Ishikawa (cell line): Measurements from ENCODE around the gene G6PC2.

Experiments used
- CEBPB ChIP-seq: IDR thresholded peaks from 2 replicates; pipeline ENCODE4 v1.6.1; 2012
- CREB1 ChIP-seq: IDR thresholded peaks from 2 replicates; pipeline ENCODE4 v1.6.1; 2012; ENCODE audit warnings: low read depth
- EGR1 ChIP-seq: IDR thresholded peaks from 2 replicates; pipeline ENCODE4 v1.6.1; 2012
- EP300 ChIP-seq: IDR thresholded peaks from 2 replicates; pipeline ENCODE4 v1.6.1; 2012; ENCODE audit warnings: borderline replicate concordance
- FOXM1 ChIP-seq: IDR thresholded peaks from 2 replicates; pipeline ENCODE4 v1.6.1; 2012; ENCODE audit warnings: low read depth, borderline replicate concordance
- NFIC ChIP-seq: IDR thresholded peaks from 2 replicates; pipeline ENCODE4 v1.6.1; 2012
- RAD21 ChIP-seq: IDR thresholded peaks from 2 replicates; pipeline ENCODE4 v1.6.1; 2012; ENCODE audit warnings: low read depth
- TAF1 ChIP-seq: IDR thresholded peaks from 2 replicates; pipeline ENCODE4 v1.6.1; 2012; ENCODE audit warnings: low read depth, mild to moderate bottlenecking
- TCF12 ChIP-seq: IDR thresholded peaks from 2 replicates; pipeline ENCODE4 v1.6.1; 2012; ENCODE audit warnings: low read depth
- TEAD4 ChIP-seq: IDR thresholded peaks from 2 replicates; pipeline ENCODE4 v1.6.1; 2012
- USF1 ChIP-seq: IDR thresholded peaks from 2 replicates; pipeline ENCODE4 v1.6.1; 2012
- YY1 ChIP-seq: IDR thresholded peaks from 2 replicates; pipeline ENCODE4 v1.6.1; 2012; ENCODE audit warnings: low read depth
- ZBTB7A ChIP-seq: IDR thresholded peaks from 2 replicates; pipeline ENCODE4 v1.6.1; 2012; ENCODE audit warnings: low read depth
- TF ChIP-seq, protein P1 (sequence below): IDR thresholded peaks from 2 replicates; pipeline ENCODE4 v1.6.1; 2012
- TF ChIP-seq, protein P2 (sequence below): IDR thresholded peaks from 2 replicates; pipeline ENCODE4 v1.6.1; 2012; ENCODE audit warnings: low read depth, mild to moderate bottlenecking

The G6PC2 gene

GRCh38 chr2:168901003-168901402 lies at the start of gene G6PC2:
TSS of gene G6PC2 (plus strand) at chr2:168901291. CDS start at chr2:168901332, 41 bp downstream.
- TF ChIP-seq CREB1: no peak
- TF ChIP-seq NFIC: no peak
- no peak for TF ChIP-seq ZBTB7A
- no peak for TF ChIP-seq FOXM1
- TF ChIP-seq, protein P1, sequence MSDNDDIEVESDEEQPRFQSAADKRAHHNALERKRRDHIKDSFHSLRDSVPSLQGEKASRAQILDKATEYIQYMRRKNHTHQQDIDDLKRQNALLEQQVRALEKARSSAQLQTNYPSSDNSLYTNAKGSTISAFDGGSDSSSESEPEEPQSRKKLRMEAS: no peak
- no peak for TF ChIP-seq RAD21
- no peak for TF ChIP-seq TCF12
- TF ChIP-seq TAF1: no peak
- no peak for TF ChIP-seq EGR1
- TF ChIP-seq TEAD4: no peak
- no peak for TF ChIP-seq YY1

- TF ChIP-seq RAD21 (no peak), NFIC (0 out of 2 replicates have a peak, but pooled peaks have one; percentile 28)
Measured at GRCh38 chr2:168851674-168852320, 49.3 kb upstream of the G6PC2 start.

GRCh38 chr2:168852481-168852880 lies 48.6 kb upstream of the G6PC2 start:
- TF ChIP-seq TEAD4: no peak
- no peak for TF ChIP-seq USF1
- no peak for TF ChIP-seq ZBTB7A
- TF ChIP-seq, protein P1: no peak
- TF ChIP-seq, protein P2, sequence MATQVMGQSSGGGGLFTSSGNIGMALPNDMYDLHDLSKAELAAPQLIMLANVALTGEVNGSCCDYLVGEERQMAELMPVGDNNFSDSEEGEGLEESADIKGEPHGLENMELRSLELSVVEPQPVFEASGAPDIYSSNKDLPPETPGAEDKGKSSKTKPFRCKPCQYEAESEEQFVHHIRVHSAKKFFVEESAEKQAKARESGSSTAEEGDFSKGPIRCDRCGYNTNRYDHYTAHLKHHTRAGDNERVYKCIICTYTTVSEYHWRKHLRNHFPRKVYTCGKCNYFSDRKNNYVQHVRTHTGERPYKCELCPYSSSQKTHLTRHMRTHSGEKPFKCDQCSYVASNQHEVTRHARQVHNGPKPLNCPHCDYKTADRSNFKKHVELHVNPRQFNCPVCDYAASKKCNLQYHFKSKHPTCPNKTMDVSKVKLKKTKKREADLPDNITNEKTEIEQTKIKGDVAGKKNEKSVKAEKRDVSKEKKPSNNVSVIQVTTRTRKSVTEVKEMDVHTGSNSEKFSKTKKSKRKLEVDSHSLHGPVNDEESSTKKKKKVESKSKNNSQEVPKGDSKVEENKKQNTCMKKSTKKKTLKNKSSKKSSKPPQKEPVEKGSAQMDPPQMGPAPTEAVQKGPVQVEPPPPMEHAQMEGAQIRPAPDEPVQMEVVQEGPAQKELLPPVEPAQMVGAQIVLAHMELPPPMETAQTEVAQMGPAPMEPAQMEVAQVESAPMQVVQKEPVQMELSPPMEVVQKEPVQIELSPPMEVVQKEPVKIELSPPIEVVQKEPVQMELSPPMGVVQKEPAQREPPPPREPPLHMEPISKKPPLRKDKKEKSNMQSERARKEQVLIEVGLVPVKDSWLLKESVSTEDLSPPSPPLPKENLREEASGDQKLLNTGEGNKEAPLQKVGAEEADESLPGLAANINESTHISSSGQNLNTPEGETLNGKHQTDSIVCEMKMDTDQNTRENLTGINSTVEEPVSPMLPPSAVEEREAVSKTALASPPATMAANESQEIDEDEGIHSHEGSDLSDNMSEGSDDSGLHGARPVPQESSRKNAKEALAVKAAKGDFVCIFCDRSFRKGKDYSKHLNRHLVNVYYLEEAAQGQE: no peak
- no peak for TF ChIP-seq TCF12
- TF ChIP-seq EP300: no peak
- no peak for TF ChIP-seq CREB1
- TF ChIP-seq YY1: no peak
- no peak for TF ChIP-seq EGR1
- TF ChIP-seq CEBPB: no peak
- TF ChIP-seq TAF1: no peak
- no peak for TF ChIP-seq NFIC

GRCh38 chr2:168853471-168853870 lies 47.6 kb upstream of the G6PC2 start:
- TF ChIP-seq CREB1 (no peak), CEBPB (no peak), YY1 (no peak), EGR1 (no peak), RAD21 (no peak), TEAD4 (no peak)
- TF ChIP-seq, protein P2: no peak
- TF ChIP-seq, protein P1: no peak

- TF ChIP-seq CEBPB (no peak), TCF12 (no peak), ZBTB7A (no peak), TEAD4 (no peak), EGR1 (no peak), FOXM1 (no peak), NFIC (no peak)
Measured at GRCh38 chr2:168854651-168855050, 46.4 kb upstream of the G6PC2 start.

DNA sequence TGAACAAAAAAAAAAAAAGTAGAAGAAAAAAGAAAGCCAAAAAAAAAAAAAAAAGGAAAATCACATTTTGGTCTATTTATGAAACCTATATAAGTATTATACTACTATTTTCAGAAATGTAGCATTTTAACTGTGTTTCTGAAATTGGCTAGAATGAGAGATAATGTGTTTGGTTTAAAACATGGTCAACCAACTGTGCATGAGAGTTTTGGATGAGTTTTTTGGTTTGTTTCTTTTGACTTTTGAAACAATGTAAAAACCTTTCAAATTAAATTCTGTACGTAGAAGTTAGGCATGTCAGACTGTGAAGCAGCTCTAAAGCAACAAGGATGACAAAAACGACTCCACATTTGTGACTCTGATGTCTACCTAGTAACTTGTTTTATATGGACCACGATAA lies 45.5 kb upstream of the G6PC2 start:
- TF ChIP-seq TEAD4 (no peak), EP300 (no peak), EGR1 (no peak), USF1 (no peak)
- TF ChIP-seq, protein P2: no peak
